ENCODE data around the gene SMYD3.

DNA sequence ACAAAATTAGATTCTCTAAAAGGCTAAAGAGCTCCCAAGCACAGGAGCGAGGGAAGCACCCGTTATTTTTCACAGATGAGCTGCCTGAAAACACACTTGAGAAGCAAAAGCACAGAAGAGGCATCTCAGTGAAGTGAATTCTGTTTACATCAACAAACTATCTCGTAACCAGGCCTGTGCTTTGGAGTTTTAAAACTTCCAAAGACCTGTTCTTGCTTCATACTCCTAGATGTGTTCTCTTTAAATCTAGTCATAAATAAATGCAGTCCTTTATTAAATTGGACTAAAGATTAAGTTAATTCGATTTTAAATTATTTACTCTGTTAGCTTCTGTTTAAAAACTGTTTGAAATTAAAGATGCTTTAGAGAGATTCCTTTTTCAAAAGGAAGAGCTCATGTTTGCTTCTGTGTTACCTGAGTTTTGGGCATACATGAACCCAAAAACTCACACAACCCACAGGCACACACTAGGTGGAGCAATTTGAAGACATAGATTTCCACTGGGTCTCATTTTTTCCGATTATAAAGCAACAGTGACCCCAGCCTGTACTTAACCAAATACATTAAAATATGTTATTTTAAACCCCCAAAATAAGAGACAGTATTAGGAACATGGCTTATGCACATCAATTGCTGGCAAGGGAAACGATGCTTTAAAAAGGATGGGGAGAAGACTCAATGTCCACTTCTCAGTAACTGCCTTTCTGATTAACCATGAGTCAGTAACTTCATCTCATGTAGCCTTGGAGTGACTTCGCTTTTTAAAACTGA lies 648.2 kb downstream of the SMYD3 start:
- TF ChIP-seq, protein P1, sequence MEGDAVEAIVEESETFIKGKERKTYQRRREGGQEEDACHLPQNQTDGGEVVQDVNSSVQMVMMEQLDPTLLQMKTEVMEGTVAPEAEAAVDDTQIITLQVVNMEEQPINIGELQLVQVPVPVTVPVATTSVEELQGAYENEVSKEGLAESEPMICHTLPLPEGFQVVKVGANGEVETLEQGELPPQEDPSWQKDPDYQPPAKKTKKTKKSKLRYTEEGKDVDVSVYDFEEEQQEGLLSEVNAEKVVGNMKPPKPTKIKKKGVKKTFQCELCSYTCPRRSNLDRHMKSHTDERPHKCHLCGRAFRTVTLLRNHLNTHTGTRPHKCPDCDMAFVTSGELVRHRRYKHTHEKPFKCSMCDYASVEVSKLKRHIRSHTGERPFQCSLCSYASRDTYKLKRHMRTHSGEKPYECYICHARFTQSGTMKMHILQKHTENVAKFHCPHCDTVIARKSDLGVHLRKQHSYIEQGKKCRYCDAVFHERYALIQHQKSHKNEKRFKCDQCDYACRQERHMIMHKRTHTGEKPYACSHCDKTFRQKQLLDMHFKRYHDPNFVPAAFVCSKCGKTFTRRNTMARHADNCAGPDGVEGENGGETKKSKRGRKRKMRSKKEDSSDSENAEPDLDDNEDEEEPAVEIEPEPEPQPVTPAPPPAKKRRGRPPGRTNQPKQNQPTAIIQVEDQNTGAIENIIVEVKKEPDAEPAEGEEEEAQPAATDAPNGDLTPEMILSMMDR (IDR thresholded peaks at IDR 0.05) = peak; percentile 21; the same call in 1 of the 2 replicates
- TF ChIP-seq SIN3A (IDR thresholded peaks at IDR 0.05; ENCODE audit: borderline replicate concordance, insufficient read depth, low read depth, low read length) = no peak

Data from Panc1 (cell line).